Measurements from ENCODE around the gene TMEM163. TPM values are rescaled to one million over a fixed set of nuclear protein-coding genes. Genes with fewer than 3 reads are reported as not detected.

Gene TMEM163
- total RNA-seq, 2 experiments from 2014 or later, result not detected

DNA sequence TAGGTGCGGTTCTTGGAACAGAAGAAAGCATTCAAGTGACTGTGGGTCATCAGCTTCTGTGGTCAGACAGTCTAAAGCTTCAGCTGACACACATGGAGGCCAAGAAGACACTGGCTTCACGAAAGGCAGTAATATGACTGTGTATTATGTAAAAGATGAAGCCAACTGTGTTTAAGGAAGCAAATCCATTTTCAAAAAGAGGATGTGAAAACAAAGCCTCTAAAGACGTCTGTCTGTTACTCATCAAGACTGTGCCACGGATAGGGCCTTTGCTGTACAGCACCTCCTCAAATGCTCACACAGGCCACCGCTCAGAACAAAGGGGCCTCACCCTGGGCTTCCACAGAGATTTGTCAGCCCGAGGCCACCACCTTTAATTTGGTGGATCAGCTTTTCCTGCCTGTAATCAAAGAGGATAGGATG lies 21.1 kb upstream of the TMEM163 start:
- intact Hi-C loops (cut with micrococcal nuclease), result no loop called here
- ATAC-seq (no peak), DNase-seq (no peak)
- Mint-ChIP-seq H3K4me1 (ENCODE audit: low read depth) (peaks cover 2% of the 10 kb centered on the region), H3K36me3 (ENCODE audit: low read depth) (no peaks in the 10 kb centered on the region), H3K27me3 (peaks cover 15% of the 10 kb centered on the region), H3K4me3 (no peak overlapping the region), H3K9me3 (no peaks in the 10 kb centered on the region), H3K27ac (no peak overlapping the region)
- CTCF ChIA-PET, result no interaction called here
- TF ChIP-seq, protein P1, sequence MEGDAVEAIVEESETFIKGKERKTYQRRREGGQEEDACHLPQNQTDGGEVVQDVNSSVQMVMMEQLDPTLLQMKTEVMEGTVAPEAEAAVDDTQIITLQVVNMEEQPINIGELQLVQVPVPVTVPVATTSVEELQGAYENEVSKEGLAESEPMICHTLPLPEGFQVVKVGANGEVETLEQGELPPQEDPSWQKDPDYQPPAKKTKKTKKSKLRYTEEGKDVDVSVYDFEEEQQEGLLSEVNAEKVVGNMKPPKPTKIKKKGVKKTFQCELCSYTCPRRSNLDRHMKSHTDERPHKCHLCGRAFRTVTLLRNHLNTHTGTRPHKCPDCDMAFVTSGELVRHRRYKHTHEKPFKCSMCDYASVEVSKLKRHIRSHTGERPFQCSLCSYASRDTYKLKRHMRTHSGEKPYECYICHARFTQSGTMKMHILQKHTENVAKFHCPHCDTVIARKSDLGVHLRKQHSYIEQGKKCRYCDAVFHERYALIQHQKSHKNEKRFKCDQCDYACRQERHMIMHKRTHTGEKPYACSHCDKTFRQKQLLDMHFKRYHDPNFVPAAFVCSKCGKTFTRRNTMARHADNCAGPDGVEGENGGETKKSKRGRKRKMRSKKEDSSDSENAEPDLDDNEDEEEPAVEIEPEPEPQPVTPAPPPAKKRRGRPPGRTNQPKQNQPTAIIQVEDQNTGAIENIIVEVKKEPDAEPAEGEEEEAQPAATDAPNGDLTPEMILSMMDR (IDR thresholded peaks at IDR 0.05), result no peak
- POLR2A ChIA-PET, result interaction anchor here (0.6 kb wide), 1 partner anchor 17 kb away, joined by 3 read pairs; no protein-coding TSS in a partner anchor

DNA sequence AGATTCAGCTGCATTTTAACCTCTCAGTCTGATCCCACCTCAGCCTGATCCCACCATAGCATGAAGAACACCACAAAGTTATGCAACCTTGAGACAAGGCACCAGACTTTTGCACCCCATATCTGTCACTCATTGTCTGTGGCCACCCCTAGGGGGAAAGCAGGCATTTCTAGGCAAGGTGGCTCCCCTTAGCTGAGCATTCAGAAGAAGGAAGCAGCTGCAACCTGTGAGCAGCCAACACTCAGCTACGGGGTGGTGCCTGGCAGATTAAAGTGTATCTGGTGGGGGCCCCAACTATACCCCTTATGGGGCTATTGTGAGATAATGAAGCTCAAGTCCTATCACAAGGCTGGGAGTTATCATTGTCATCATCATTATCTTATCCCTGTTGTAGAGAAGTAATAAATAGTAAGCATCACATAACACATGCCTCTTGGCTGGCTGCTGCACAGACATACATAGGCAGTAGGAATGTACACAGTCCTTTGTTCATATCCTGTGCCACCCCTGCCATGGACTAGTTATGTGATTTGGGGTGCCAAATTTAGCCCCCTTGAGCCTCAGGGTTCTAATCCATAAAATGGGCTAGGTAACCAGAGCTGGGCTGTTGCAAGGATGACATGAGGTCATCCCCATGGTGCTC lies 20.6 kb upstream of the TMEM163 start:
- H3K27ac Mint-ChIP-seq, result no peak overlapping the region
- no peaks in the 10 kb centered on the region for H3K4me1 Mint-ChIP-seq (ENCODE audit: low read depth)
- no peak for ATAC-seq
- H3K4me3 Mint-ChIP-seq, result no peak overlapping the region
- ChIA-PET POLR2A (interaction anchor here (0.6 kb wide), 1 partner anchor 17 kb away, joined by 3 read pairs; no protein-coding TSS in a partner anchor), CTCF (no interaction called here)
- intact Hi-C loops (cut with micrococcal nuclease), result no loop called here
- TF ChIP-seq, protein P1 (IDR thresholded peaks at IDR 0.05), result no peak
- no peak for DNase-seq
- H3K27me3 Mint-ChIP-seq, result peaks cover 20% of the 10 kb centered on the region
- H3K9me3 Mint-ChIP-seq, result no peaks in the 10 kb centered on the region
- H3K36me3 Mint-ChIP-seq (ENCODE audit: low read depth), result no peaks in the 10 kb centered on the region

DNA sequence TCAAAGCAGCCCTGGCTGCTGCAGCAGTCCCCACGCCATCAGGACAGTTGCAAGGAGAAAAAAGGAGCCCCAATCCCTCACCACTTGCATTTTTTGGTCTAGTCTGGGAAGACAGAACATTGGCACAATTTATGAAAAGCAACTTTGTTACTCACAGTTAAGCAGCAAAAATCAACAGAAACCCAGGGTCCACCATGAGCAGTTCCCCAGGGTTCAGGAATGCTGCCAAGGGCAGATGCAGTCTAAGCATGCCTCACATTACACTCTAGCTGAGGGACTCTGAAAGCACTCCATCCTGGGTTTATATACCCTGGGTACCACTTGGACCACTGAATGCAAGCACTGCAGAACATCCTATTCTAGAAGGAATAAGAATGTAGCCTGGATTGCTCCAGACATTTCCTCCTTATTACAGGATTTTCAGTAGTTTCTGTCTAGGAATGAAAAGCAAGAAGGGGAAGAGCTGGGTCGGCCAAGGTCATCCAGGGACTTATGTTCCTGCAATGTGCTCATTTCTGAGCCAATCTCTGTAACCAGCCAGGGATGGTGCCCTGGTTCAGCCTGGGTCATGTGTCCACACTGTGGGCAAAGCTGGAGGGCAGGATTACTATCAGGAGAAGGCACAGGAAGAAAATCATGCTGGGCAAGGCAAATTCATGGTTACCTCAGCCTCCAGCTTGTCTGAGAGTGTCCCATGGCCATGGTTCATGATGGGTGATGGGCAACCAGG lies 19.5 kb upstream of the TMEM163 start:
- no peak overlapping the region for H3K27ac Mint-ChIP-seq
- no peak overlapping the region for H3K4me3 Mint-ChIP-seq
- DNase-seq, result no peak
- ATAC-seq, result no peak
- TF ChIP-seq, protein P1 (IDR thresholded peaks at IDR 0.05), result no peak
- H3K4me1 Mint-ChIP-seq (ENCODE audit: low read depth), result no peaks in the 10 kb centered on the region
- H3K9me3 Mint-ChIP-seq, result no peaks in the 10 kb centered on the region
- peaks cover 22% of the 10 kb centered on the region for H3K27me3 Mint-ChIP-seq
- no peaks in the 10 kb centered on the region for H3K36me3 Mint-ChIP-seq (ENCODE audit: low read depth)
- intact Hi-C loops (cut with micrococcal nuclease), result no loop called here
- CTCF ChIA-PET, result no interaction called here
- POLR2A ChIA-PET, result no interaction called here

DNA sequence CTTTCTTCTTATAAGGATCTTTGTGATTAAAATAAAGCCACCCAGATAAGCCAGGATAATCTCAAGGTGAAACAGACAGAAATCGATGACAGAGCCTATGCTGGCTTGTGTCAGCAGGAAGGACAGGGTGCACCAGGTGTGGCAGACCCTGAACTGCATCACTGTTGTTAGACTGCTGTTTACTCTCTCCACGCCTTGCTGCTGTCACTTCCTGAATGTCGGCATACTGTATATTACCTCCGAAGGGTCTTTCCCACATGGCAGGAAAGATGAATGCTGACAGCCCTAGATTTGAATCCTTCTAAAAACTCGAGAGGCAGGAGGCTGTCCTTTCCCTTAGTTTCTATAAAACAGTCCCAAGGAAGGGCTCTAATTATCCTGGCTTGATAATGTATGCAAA lies 18.9 kb upstream of the TMEM163 start:
- ChIA-PET POLR2A (no interaction called here), CTCF (no interaction called here)
- no peaks in the 10 kb centered on the region for H3K9me3 Mint-ChIP-seq
- peaks cover 22% of the 10 kb centered on the region for H3K27me3 Mint-ChIP-seq
- no peak for ATAC-seq
- no peaks in the 10 kb centered on the region for H3K36me3 Mint-ChIP-seq (ENCODE audit: low read depth)
- TF ChIP-seq, protein P1 (IDR thresholded peaks at IDR 0.05), result no peak
- H3K4me1 Mint-ChIP-seq (ENCODE audit: low read depth), result no peaks in the 10 kb centered on the region
- no peak overlapping the region for H3K27ac Mint-ChIP-seq
- no peak overlapping the region for H3K4me3 Mint-ChIP-seq
- no peak for DNase-seq
- intact Hi-C loops (cut with micrococcal nuclease), result no loop called here

DNA sequence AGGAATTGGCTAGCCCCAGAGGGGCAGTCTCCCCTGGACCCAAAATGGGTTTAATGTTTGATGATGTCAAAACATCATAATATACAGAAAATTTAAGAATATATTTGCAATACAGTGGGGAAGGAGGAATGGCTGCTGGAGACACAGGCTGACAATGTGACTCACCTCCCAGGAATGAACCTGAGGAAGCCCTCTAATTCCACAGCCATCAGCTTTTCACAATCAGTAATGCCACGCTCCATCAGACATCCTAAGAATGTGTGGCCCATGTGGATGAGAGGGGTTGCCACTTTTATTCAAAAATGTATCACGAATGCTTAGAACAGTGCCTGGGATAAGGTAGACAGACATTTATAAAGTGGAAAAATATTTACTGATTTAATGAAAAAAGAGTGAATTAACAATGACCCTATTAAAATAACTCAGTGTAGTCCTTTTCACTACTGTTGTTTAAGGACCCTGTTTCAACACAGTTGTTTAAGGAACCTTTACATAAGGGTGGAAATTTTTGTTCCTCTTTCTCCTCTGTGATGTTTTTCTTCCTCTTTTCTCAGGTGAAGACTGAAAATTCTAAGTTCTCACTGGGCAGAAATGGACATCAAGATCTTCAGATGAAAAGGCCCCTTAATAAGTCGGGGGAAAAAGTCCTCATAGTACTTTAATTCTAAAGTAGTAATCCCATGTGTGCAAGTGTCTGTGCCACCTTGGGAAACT lies 17.5 kb upstream of the TMEM163 start:
- intact Hi-C loops (cut with micrococcal nuclease), result no loop called here
- no peaks in the 10 kb centered on the region for H3K9me3 Mint-ChIP-seq
- no peaks in the 10 kb centered on the region for H3K4me1 Mint-ChIP-seq (ENCODE audit: low read depth)
- H3K4me3 Mint-ChIP-seq, result no peak overlapping the region
- peaks cover 21% of the 10 kb centered on the region for H3K27me3 Mint-ChIP-seq
- no peaks in the 10 kb centered on the region for H3K36me3 Mint-ChIP-seq (ENCODE audit: low read depth)
- no peak overlapping the region for H3K27ac Mint-ChIP-seq
- DNase-seq (no peak), ATAC-seq (no peak)
- CTCF ChIA-PET, result no interaction called here
- TF ChIP-seq, protein P1 (IDR thresholded peaks at IDR 0.05), result no peak
- POLR2A ChIA-PET, result no interaction called here
